Measurements from ENCODE around the gene CHD9NB.

Gene CHD9NB

GRCh38 chr16:53052519-53053501 lies at the start of gene CHD9NB:
CHD9NB (minus strand) TSS chr16:53052897; CDS start chr16:53044158, 8,739 bp downstream.
- DNase-seq = no peak

DNA sequence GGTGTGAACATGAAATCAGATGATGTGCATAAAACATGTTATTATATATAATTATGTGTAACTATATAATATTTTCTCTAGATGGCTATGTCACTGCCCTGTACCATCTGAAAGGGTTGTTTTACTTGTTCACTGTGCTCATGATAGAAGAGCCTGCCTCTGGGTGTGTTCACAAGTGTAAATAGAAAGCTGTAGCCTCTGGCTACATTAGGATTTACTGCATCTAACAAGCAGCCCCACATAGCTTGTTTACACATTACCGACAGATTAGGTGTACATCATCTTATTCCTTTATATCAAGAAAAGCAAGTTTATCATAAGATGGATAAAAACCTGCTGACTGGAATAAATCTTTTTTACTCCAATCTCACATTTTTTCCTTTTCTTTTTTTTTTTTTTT lies 48.2 kb upstream of the CHD9NB start:
- no peak for DNase-seq

DNA sequence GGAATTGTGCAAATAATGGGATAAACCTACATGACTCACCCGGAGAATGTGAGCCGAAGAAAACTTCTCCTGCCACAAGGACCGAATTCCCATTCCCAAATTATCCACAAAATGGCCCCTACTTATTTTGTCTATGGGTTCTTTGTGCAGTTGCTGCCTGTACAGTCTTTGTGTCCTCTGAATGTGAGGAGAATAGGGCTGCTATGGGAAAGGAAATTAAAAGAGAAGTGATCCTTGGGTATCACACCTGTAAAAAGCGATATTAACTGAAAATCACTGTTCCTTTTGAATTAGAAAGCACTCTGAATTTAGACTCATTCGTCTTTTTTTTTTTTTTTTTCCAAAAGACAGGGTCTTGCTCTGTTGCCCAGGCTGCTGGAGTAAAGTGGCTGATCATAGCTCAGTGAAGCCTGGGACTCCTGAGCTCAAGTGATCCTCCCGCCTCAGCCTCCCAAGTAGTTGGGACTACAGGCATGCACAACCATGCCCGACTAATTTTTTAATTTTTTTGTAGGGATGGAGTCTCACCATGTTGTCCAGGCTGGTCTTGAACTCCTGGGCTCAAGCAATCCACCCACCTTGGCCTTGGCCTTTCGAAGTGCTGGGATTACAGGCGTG lies 47.5 kb upstream of the CHD9NB start:
- no peak for DNase-seq

- DNase-seq = peak; percentile 94
Measured at GRCh38 chr16:53099318-53100130, 46.8 kb upstream of the CHD9NB start.

DNA sequence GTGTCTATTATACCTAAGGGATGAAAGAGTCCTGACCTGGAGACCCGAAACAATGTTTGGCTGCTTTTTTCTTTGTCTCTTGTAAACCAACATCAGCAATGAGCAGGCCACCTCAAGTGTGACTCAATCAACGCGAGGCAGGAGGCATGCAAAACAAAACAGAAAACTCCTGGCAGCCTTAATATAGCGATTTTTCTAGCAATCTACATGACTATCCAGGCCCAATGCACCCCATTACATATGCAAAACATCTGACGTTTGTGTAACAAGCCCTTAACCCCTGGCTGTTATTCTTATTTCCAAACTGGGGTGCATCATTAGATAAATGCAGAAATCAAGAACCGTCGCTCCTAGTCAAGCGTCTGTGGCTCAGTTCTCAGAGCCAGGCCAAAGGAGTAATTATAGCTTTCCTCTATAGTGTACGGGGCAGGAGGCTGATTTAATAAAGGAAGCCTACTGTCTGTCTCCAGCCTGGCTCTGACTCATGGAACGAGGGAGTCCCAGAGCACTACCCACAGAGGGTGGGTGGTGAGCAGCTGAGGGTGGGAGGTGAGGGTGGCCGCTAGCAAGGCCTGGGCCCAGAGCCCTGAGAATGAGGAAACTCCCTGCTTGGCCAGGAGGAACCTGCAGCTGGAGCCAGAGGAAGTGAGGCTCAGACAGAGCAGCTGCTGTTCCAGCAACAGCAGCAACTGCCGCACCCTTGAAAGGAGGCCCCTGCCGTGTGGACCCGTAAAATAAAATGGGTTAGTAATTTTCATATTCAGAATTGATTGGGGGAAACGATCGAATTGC lies 46.0 kb upstream of the CHD9NB start:
- DNase-seq = no peak

GRCh38 chr16:53097190-53097589 lies 44.5 kb upstream of the CHD9NB start:
- no peak for DNase-seq

GRCh38 chr16:53094013-53094630 lies 41.4 kb upstream of the CHD9NB start:
- DNase-seq = no peak

DNA sequence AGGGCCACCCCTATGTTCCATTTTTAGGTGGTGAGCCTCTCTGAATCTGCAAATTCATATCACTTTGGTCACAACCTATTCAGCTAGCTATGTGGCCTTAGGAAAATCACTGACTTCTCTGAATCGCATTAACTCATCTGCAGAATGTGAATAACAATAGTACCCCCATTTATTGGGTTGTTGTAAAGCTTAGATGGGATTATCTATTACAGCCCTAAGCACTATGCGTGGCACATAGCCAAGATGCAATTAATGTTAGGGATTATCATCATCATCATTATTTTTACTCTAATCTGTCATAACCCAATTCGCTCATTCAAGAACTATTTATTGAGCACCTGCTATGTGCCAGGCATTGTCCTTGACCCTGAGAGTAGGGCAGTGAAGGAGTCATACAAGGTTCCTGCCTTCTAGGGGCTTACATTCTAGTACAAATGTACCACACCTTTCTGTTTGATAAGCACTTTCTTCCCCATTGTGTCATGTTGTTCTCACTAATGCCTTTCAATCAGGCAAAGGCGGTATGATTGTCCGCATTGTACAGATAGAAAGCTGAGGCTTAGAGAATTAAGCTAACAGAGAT lies 40.6 kb upstream of the CHD9NB start:
- no peak for DNase-seq

- no peak for DNase-seq
Measured at GRCh38 chr16:53092284-53092683, 39.6 kb upstream of the CHD9NB start.

GRCh38 chr16:53091466-53092211 lies 38.9 kb upstream of the CHD9NB start:
- peak; percentile 92 for DNase-seq

DNA sequence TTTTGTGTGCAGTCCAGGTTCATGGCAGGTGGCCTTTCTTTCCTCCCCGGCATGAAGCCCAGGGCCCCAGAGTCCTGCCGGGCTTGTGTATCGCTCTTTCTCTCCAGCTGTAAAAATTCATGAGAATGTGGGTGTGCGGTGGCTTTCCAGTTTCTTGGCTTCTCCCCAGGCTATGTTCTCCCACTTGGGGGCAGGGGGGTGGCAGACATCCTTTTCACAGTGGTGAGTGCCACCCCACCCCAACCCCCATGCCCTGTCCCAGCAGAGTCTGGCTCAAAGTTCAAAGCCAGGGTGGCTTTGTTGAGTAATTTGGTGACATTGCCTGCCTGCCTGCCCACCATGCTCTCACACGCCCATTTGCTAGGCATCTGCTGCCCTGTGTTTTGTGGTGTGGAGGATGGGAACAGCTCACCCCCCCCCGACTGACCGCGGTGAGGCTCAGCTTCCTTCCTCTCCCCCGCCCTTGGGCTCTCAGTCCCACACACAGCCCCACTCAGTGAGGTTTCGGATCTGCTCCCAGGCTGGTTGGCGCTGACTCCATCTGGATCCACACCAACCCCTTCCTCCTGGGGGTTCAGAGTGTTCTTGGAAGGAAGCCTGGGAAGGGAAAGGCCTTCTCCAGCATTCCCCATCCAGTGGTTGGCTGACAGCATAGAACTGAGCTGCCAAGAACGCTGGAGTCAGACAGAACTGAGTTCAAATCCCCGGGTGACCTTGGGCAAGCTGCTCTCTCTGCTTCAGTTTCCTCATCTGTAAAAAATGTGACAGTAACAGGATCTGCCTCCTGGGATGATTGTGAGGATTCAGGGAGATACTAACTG lies 38.1 kb upstream of the CHD9NB start:
- no peak for DNase-seq

GRCh38 chr16:53090286-53090590 lies 37.5 kb upstream of the CHD9NB start:
- DNase-seq = no peak

DNA sequence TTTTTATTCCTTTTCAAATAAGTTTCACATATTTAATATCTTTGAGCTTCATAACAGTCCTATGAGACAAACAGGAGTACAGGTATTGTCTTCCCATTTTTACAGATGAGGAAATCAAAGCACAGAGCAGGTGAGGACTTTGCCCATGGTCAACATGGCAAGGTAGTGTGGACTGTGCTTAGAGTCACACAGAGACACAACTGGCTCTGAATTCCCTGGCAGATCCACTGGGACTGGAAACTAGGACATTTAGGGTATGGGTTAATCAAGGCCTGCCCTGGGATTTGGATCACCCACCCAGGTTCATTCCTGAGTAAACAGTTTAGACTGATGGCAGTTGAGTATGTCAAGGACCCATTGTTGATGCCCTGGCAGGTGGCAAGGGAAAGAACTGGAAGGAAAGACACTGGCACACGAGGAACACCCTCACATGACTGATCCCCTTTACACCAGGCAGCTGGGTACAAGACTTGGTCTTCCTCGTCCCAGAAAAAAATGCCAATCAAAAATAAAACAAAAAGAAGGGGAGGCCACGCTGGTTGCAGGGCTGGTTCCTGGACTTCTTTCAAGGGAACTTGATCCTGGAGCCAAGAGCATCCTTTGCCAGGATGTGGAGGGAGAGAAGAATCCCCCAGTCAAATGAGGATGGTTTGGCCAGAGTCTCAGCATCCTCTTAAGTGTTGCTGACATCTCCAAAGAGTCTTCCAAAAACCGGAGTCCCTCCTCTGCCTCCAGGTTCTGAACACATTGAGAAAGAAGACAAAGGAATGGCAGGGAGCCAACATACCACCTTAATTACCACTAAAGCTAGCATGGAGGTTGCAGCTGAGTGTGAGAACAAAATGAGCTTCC lies 37.0 kb upstream of the CHD9NB start:
- DNase-seq = no peak

GRCh38 chr16:53087101-53087500 lies 34.4 kb upstream of the CHD9NB start:
- no peak for DNase-seq

DNA sequence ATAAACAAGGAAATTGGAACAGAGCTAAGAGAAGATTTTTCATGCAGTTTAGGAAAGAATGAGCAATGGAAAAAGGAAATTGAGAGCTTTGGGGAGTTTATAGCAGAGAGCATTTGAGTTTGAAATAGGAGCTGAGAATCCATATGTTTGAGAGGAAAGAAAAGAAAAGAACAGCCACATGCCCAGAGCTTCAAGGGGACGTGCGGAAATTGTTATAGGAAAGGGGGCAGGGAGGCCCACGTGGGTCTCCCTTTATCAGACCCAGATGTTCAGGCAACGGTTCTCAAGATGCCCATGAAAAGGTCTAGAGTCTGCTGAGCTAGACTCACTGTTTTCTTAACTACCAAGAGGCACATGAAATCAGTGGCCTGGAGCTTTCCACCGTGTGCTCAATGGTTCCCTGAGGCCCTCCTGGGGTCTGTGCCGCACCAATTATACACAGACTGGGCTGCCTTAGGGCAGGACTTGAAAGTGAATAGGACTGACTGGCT lies 33.3 kb upstream of the CHD9NB start:
- no peak for DNase-seq

DNA sequence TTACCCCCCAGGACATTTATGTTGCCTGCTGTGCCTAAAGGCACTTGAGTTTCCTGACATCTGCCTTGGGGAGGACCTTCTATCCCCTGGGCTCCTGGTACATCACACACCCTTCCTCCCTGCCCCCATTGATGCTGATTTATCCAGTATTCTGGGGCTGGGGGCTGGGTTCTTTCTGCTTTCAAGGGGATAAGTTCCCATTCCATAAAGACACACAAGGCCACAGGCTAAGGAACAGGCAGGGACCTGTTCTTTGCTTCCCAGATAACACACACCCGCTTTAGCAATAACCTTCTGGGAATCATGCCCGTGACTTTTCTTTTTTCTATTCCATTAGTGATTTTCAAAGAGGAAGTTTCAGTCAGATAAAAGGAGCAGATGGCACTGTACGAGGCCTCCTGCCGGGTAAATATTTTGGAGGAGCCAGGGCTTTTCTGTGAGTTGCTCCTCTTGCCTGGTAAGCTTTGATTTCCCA lies 32.7 kb upstream of the CHD9NB start:
- DNase-seq = no peak

DNA sequence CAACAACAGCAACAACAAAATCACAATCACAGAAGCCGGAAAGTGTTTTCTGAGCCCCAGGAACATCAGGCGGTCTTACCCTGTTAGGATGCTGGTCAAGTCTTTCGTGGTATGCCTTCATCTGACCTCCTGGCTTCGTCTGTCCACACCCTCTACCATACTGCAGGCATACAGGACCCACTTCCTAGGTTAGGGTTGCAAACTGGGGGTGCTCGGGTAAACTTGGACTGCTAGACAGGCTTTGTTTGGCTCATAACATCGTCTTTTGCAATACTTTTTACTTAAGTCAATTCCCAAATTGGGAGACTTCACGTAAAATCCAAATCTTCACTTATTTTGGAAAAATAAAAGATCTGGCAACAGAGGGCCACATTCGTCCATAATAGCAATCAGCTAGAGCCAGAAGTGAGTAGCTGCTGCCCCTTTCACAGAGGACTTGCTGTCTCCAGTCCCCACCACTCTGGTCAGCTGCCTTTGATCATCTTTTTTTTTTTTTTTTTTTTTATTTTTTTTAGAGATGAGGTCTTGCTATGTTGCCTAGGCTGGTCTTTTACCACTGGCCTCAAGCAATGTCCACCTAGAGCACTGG lies 32.1 kb upstream of the CHD9NB start:
- no peak for DNase-seq

- no peak for DNase-seq
Measured at GRCh38 chr16:53084141-53084541, 31.4 kb upstream of the CHD9NB start.
